Breast epithelium (tissue), 4 donors: ENCODE measurements around the gene CCDC88B. TPM values are rescaled to one million over a fixed set of nuclear protein-coding genes. Genes with fewer than 3 reads are reported as not detected.

Experiments
- DNase-seq, 2 donors: peaks; one replicate each; pipeline ENCODE4 v3.0.0-alpha.2; 2019; ENCODE audit warnings: low spot score in 2 of 2
- H3K27ac ChIP-seq, 2 donors: fragments of 200-600 bp; sonication (generic) in 1 of 2; one replicate each; pipeline ENCODE4 v1.5.1; 2016 to 2019; ENCODE audit warnings: mild to moderate bottlenecking in 1 of 2
- H3K27me3 ChIP-seq, 2 donors: fragments of 200-600 bp; sonication (generic) in 1 of 2; one replicate each; pipeline versions ENCODE4 v1.5.1 to v1.6.0; 2017 to 2019; ENCODE audit warnings: control low read depth in 1 of 2, mild to moderate bottlenecking in 1 of 2
- H3K36me3 ChIP-seq: fragments of 200-600 bp; one replicate; pipeline ENCODE4 v1.5.1; 2019
- H3K4me1 ChIP-seq, 2 donors: fragments of 200-600 bp; sonication (generic); one replicate each; pipeline ENCODE4 v1.5.1; 2016 to 2019; ENCODE audit warnings: control low read depth in 1 of 2
- H3K4me3 ChIP-seq, 3 donors: fragments of 200-600 bp; sonication (generic); 1 replicate in 2 of 3; 2 replicates in 1 of 3; pipeline ENCODE4 v1.5.1; 2016 to 2019; ENCODE audit warnings: mild to moderate bottlenecking in 3 of 3, moderate library complexity in 2 of 3
- H3K9me3 ChIP-seq, 2 donors: fragments of 200-600 bp; sonication (generic) in 1 of 2; one replicate each; pipeline ENCODE4 v1.5.1; 2016 to 2019; ENCODE audit warnings: control low read depth in 1 of 2
- POLR2A ChIP-seq: fragments of 450-650 bp; IDR thresholded peaks from one replicate; pipeline ENCODE4 v1.6.1; 2016; ENCODE audit warnings: antibody characterized with exemption, mild to moderate bottlenecking, moderate library complexity
- POLR2AphosphoS5 ChIP-seq, 3 donors: sonication (generic); formaldehyde crosslinking; IDR thresholded peaks; one replicate each; pipeline ENCODE4 v1.6.1; 2017; ENCODE audit warnings: antibody characterized with exemption in 3 of 3
- intact Hi-C: fragments of 100-400 bp; cut with DNase I; formaldehyde crosslinking; loops from one replicate; pipeline ENCODE4 v1.15.1; 2023; ENCODE audit warnings: low total_unique reads
- total RNA-seq, 3 donors: library from RNA; depleted of rRNA; stranded (reverse); fragments of >200 nt; gene quantifications; one replicate each; pipeline ENCODE4 v1.1.0, GENCODE V29; 2016
- TF ChIP-seq, protein P1 (sequence below), 3 donors: fragments of 450-650 bp; IDR thresholded peaks; one replicate each; pipeline ENCODE4 v1.5.1; 2016 to 2017; ENCODE audit warnings: antibody characterized with exemption in 3 of 3, mild to moderate bottlenecking in 3 of 3, moderate library complexity in 3 of 3

CCDC88B gene
- total RNA-seq, 3 donors from 2014 or later: 3.3 to 10.7 (median 5.9) TPM

- Histone ChIP-seq H3K4me1 (no peaks in the 10 kb centered on the region), H3K4me3 (no peak overlapping the region), H3K27ac (no peak overlapping the region), H3K36me3 (no peaks in the 10 kb centered on the region), H3K9me3 (no peaks in the 10 kb centered on the region), H3K27me3 (no peaks in the 10 kb centered on the region)
- DNase-seq: no peak
- TF ChIP-seq POLR2A (no peak), POLR2AphosphoS5 (IDR thresholded peaks at IDR 0.05) (no peak)
- TF ChIP-seq, protein P1, sequence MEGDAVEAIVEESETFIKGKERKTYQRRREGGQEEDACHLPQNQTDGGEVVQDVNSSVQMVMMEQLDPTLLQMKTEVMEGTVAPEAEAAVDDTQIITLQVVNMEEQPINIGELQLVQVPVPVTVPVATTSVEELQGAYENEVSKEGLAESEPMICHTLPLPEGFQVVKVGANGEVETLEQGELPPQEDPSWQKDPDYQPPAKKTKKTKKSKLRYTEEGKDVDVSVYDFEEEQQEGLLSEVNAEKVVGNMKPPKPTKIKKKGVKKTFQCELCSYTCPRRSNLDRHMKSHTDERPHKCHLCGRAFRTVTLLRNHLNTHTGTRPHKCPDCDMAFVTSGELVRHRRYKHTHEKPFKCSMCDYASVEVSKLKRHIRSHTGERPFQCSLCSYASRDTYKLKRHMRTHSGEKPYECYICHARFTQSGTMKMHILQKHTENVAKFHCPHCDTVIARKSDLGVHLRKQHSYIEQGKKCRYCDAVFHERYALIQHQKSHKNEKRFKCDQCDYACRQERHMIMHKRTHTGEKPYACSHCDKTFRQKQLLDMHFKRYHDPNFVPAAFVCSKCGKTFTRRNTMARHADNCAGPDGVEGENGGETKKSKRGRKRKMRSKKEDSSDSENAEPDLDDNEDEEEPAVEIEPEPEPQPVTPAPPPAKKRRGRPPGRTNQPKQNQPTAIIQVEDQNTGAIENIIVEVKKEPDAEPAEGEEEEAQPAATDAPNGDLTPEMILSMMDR (IDR thresholded peaks at IDR 0.05): no peak
- intact Hi-C loops: no loop called here
Measured at GRCh38 chr11:64349404-64349803, 9.4 kb downstream of the CCDC88B start.

DNA sequence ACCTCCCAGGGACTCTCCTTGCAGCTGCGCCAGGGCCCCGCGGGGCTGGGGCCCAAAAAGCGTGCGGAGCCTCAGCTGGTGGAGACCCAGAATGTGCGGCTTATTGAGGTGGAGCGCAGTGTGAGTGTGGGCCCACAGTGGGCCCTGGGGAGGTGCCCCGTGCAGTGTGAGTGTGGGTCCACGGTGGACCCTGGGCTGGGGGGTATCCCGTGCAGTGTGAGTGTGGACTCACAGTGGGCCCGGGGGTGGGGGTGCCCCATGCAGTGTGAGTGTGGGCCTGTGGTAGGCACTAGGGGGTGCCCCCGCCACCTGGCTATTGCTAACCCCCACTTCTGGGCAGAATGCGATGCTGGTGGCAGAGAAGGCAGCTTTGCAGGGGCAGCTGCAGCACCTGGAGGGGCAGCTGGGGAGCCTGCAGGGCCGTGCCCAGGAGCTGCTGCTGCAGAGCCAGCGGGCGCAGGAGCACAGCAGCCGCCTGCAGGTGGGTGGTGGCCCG lies 11.2 kb downstream of the CCDC88B start:
- no peak for DNase-seq
- no peak for TF ChIP-seq POLR2AphosphoS5 (IDR thresholded peaks at IDR 0.05)
- TF ChIP-seq, protein P1 (IDR thresholded peaks at IDR 0.05): no peak
- TF ChIP-seq POLR2A: no peak
- Histone ChIP-seq H3K27ac (no peak overlapping the region), H3K36me3 (no peaks in the 10 kb centered on the region), H3K27me3 (no peaks in the 10 kb centered on the region), H3K4me3 (no peak overlapping the region), H3K4me1 (no peaks in the 10 kb centered on the region), H3K9me3 (no peaks in the 10 kb centered on the region)
- intact Hi-C loops: no loop called here

- Histone ChIP-seq H3K27me3 (no peaks in the 10 kb centered on the region), H3K27ac (no peak overlapping the region), H3K36me3 (no peaks in the 10 kb centered on the region), H3K4me1 (no peaks in the 10 kb centered on the region), H3K4me3 (no peak overlapping the region), H3K9me3 (no peaks in the 10 kb centered on the region)
- TF ChIP-seq POLR2AphosphoS5 (IDR thresholded peaks at IDR 0.05) (no peak), POLR2A (no peak)
- TF ChIP-seq, protein P1 (IDR thresholded peaks at IDR 0.05): no peak
- DNase-seq: no peak
- intact Hi-C loops: no loop called here
Measured at GRCh38 chr11:64352099-64352994, 12.3 kb downstream of the CCDC88B start.

DNA sequence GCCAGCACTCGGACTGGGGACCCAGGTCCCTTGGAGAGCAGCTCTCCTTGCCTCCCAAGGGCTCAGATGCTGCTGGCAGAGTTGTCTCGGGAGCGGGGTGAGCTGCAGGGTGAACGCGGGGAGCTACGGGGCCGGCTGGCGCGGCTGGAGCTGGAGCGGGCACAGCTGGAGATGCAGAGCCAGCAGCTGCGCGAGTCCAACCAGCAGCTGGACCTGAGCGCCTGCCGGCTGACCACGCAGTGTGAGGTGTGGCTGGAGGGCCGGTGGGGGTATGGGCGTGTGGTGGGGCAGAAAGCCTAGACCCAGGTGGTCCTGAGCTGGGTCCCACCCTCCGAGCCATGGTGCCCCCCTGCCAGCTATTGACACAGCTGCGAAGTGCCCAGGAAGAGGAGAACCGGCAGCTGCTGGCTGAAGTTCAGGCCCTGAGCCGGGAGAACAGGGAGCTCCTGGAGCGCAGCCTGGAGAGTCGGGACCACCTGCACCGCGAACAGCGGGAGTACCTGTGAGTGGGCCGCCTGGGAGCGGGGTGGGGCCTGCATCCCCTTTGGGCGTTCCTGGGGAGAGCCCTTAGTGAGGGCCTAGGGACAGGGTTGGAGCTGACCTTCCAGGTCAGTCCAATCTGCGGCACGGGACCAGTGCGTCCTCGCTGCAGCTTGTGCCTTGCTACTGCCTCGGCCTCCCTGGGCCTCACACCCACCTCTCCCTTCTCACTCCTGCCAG lies 13.2 kb downstream of the CCDC88B start:
- Histone ChIP-seq H3K27me3 (no peaks in the 10 kb centered on the region), H3K9me3 (no peaks in the 10 kb centered on the region), H3K4me1 (peaks cover 0 to 4% of the 10 kb centered on the region in 2 donors), H3K4me3 (no peak overlapping the region), H3K27ac (no peak overlapping the region), H3K36me3 (no peaks in the 10 kb centered on the region)
- intact Hi-C loops: no loop called here
- TF ChIP-seq, protein P1 (IDR thresholded peaks at IDR 0.05): no peak
- TF ChIP-seq POLR2AphosphoS5 (IDR thresholded peaks at IDR 0.05) (no peak), POLR2A (no peak)
- DNase-seq: no peak
